H9 (cell line): ENCODE measurements around the gene LLGL2. TPM values are rescaled to one million over a fixed set of nuclear protein-coding genes. Genes with fewer than 3 reads are reported as not detected.

Source experiments
- DNase-seq: peaks from one replicate; pipeline ENCODE4 v3.0.0-alpha.2; 2017
- H2AFZ ChIP-seq: one replicate; pipeline ENCODE4 v1.6.1; 2013; ENCODE audit warnings: mild to moderate bottlenecking, low read length, control low read depth, moderate library complexity
- H2AK5ac ChIP-seq: 2 replicates; pipeline ENCODE4 v1.6.1; 2013; ENCODE audit warnings: low read length, control low read depth, mixed read lengths; ENCODE audit not compliant: insufficient read length
- H2BK120ac ChIP-seq: one replicate; pipeline ENCODE4 v1.6.1; 2013; ENCODE audit warnings: low read depth, mild to moderate bottlenecking, low read length, control low read depth, inconsistent platforms; ENCODE audit not compliant: poor library complexity, severe bottlenecking
- H2BK12ac ChIP-seq: 2 replicates; pipeline ENCODE4 v1.6.1; 2013; ENCODE audit warnings: low read length, control low read depth, mixed read lengths, low read depth; ENCODE audit not compliant: insufficient read length
- H2BK15ac ChIP-seq: 2 replicates; pipeline ENCODE4 v1.6.1; 2013; ENCODE audit warnings: low read depth, low read length, control low read depth
- H2BK20ac ChIP-seq: one replicate; pipeline ENCODE4 v1.6.1; 2013; ENCODE audit warnings: low read depth, mild to moderate bottlenecking, low read length, control low read depth, inconsistent platforms; ENCODE audit not compliant: poor library complexity, severe bottlenecking
- H2BK5ac ChIP-seq: 2 replicates; pipeline ENCODE4 v1.6.1; 2013; ENCODE audit warnings: low read length, control low read depth, mixed read lengths; ENCODE audit not compliant: insufficient read length
- H3K14ac ChIP-seq: 2 replicates; pipeline ENCODE4 v1.6.1; 2013; ENCODE audit warnings: low read length, control low read depth; ENCODE audit not compliant: insufficient read depth
- H3K18ac ChIP-seq: 2 replicates; pipeline ENCODE4 v1.6.1; 2013; ENCODE audit warnings: low read depth, mild to moderate bottlenecking, mixed read lengths, low read length, control low read depth; ENCODE audit not compliant: insufficient read length
- H3K23ac ChIP-seq: 2 replicates; pipeline ENCODE4 v1.6.1; 2013; ENCODE audit warnings: low read length, control low read depth, mixed read lengths, low read depth; ENCODE audit not compliant: insufficient read length
- H3K23me2 ChIP-seq: 2 replicates; pipeline ENCODE4 v1.6.1; 2013; ENCODE audit warnings: low read depth, mild to moderate bottlenecking, mixed read lengths, low read length, control low read depth; ENCODE audit not compliant: insufficient read length, poor library complexity, severe bottlenecking
- H3K27ac ChIP-seq: 2 replicates; pipeline ENCODE4 v1.5.1; 2013; ENCODE audit warnings: low read length, control low read depth, mixed read lengths, low read depth; ENCODE audit not compliant: insufficient read length
- H3K27me3 ChIP-seq: 2 replicates; pipeline ENCODE4 v1.6.1; 2013; ENCODE audit warnings: low read length, control low read depth, inconsistent platforms; ENCODE audit not compliant: insufficient read depth
- H3K4ac ChIP-seq: 2 replicates; pipeline ENCODE4 v1.6.1; 2013; ENCODE audit warnings: low read depth, mild to moderate bottlenecking, control low read depth, inconsistent platforms, low read length, moderate library complexity
- H3K4me1 ChIP-seq: 2 replicates; pipeline ENCODE4 v1.6.1; 2013; ENCODE audit warnings: low read length, control low read depth, inconsistent platforms; ENCODE audit not compliant: insufficient read depth
- H3K4me2 ChIP-seq: 2 replicates; pipeline ENCODE4 v1.6.1; 2013; ENCODE audit warnings: low read length, control low read depth, mixed read lengths; ENCODE audit not compliant: insufficient read length, insufficient read depth
- H3K56ac ChIP-seq: 2 replicates; pipeline ENCODE4 v1.6.1; 2013; ENCODE audit warnings: low read depth, mild to moderate bottlenecking, mixed read lengths, low read length, control low read depth; ENCODE audit not compliant: insufficient read length
- H3K79me1 ChIP-seq: 2 replicates; pipeline ENCODE4 v1.6.1; 2013; ENCODE audit warnings: low read depth, mild to moderate bottlenecking, moderate library complexity, low read length, control low read depth, inconsistent platforms; ENCODE audit not compliant: insufficient read depth, poor library complexity, severe bottlenecking
- H3K79me2 ChIP-seq: 2 replicates; pipeline ENCODE4 v1.6.1; 2013; ENCODE audit warnings: low read length, control low read depth, inconsistent platforms; ENCODE audit not compliant: insufficient read depth
- H3K9ac ChIP-seq: 2 replicates; pipeline ENCODE4 v1.6.1; 2013; ENCODE audit warnings: low read length, control low read depth, mixed read lengths; ENCODE audit not compliant: insufficient read length; ENCODE audit errors: extremely low read depth
- H3K9me3 ChIP-seq: one replicate; pipeline ENCODE4 v1.6.1; 2013; ENCODE audit warnings: low read depth, low read length, inconsistent platforms; ENCODE audit not compliant: control insufficient read depth
- H3T11ph ChIP-seq: one replicate; pipeline ENCODE4 v1.6.1; 2013; ENCODE audit warnings: mild to moderate bottlenecking, low read length, control low read depth, inconsistent platforms
- H4K20me1 ChIP-seq: one replicate; pipeline ENCODE4 v1.6.1; 2013; ENCODE audit not compliant: control insufficient read depth, insufficient read length, insufficient read depth
- H4K5ac ChIP-seq: 2 replicates; pipeline ENCODE4 v1.6.1; 2013; ENCODE audit warnings: low read depth, mild to moderate bottlenecking, mixed read lengths, low read length, control low read depth; ENCODE audit not compliant: insufficient read length
- H4K8ac ChIP-seq: replicated peaks from 2 replicates; pipeline ENCODE4 v1.6.1; 2013; ENCODE audit warnings: low read length, control low read depth, mixed read lengths, low read depth; ENCODE audit not compliant: insufficient read length
- H4K91ac ChIP-seq: 2 replicates; pipeline ENCODE4 v1.6.1; 2013; ENCODE audit warnings: low read depth, mild to moderate bottlenecking, moderate library complexity, mixed read lengths, low read length, control low read depth; ENCODE audit not compliant: insufficient read length
- H3K27ac Mint-ChIP-seq, 3 experiments: 2 replicates in 2 of 3; 3 replicates in 1 of 3; pipeline ENCODE4 v1.8.0; 2020 to 2021; ENCODE audit warnings: mixed read lengths in 3 of 3, mild to moderate bottlenecking in 1 of 3, moderate library complexity in 1 of 3
- H3K27me3 Mint-ChIP-seq: 2 replicates; pipeline ENCODE4 v1.8.0; 2021; ENCODE audit warnings: low read depth, mild to moderate bottlenecking, moderate library complexity, mixed read lengths
- H3K36me3 Mint-ChIP-seq, 3 experiments: 2 replicates in 2 of 3; 3 replicates in 1 of 3; pipeline ENCODE4 v1.8.0; 2020 to 2021; ENCODE audit warnings: low read depth in 3 of 3, mixed read lengths in 3 of 3; ENCODE audit not compliant: insufficient read depth in 1 of 3
- H3K4me1 Mint-ChIP-seq, 2 experiments: 2 replicates each; pipeline ENCODE4 v1.8.0; 2020; ENCODE audit warnings: mixed read lengths in 2 of 2
- H3K4me3 Mint-ChIP-seq, 2 experiments: 2 replicates in 1 of 2; 3 replicates in 1 of 2; pipeline ENCODE4 v1.8.0; 2020 to 2021; ENCODE audit warnings: mild to moderate bottlenecking in 2 of 2, mixed read lengths in 2 of 2, moderate library complexity in 1 of 2
- H3K9me3 Mint-ChIP-seq, 2 experiments: 2 replicates in 1 of 2; 3 replicates in 1 of 2; pipeline ENCODE4 v1.8.0; 2020; ENCODE audit warnings: mild to moderate bottlenecking in 2 of 2, mixed read lengths in 2 of 2, moderate library complexity in 1 of 2
- WGBS: extraction: QIAGEN DNeasy Blood & Tissue Kit; methylation state at CpG from one replicate; pipeline ENCODE4 v1.1.7; 2013; ENCODE audit warnings: missing lambda C conversion rate, low lambda C conversion rate, mixed read lengths; ENCODE audit not compliant: insufficient read length; ENCODE audit errors: extremely low coverage; 5-methylcytosine and 5-hydroxymethylcytosine counted together
- total RNA-seq: library from RNA; stranded (reverse); gene quantifications from 2 replicates; pipeline ENCODE4 v1.2.1, GENCODE V29; 2021
- TF ChIP-seq, protein P1 (sequence below): fragments of 200-600 bp; sonication (generic); conservative IDR thresholded peaks from 3 replicates; pipeline ENCODE4 v1.8.0; 2021; ENCODE audit warnings: antibody characterized with exemption, mild to moderate bottlenecking

Gene LLGL2
- total RNA-seq, 1 experiment from 2014 or later = 90.4 TPM

DNA sequence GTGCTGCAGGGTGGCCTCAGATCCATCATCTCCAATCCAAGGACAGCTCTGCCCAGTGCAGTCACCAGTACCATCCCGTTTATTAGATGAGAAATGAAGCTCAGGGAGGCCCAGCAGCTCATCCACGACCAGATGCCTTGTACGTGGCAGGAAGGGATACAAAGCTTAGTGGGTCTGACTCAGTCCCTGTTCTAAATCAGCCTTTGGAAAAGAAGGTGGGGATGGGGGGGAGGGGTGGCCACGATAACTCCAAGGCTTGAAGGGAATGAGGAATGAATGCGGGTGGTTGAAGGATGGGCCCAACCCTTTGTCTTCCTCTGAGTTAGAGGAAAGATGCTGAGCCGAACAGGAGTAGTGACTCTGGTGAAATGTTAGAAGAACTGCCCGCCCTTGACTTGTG lies 25.8 kb downstream of the LLGL2 start:
- Histone ChIP-seq H3K14ac (no peak overlapping the region), H2AFZ (no peak overlapping the region), H3T11ph (no peak overlapping the region), H3K4me2 (no peak overlapping the region), H3K9me3 (no peaks in the 10 kb centered on the region), H3K18ac (no peak overlapping the region), H4K8ac (no peak overlapping the region), H4K91ac (no peak overlapping the region), H3K27me3 (no peaks in the 10 kb centered on the region), H4K5ac (no peak overlapping the region), H2BK5ac (no peak overlapping the region), H2BK20ac (no peak overlapping the region), H2BK15ac (no peak overlapping the region), H2BK120ac (no peak overlapping the region), H3K23me2 (peaks cover 5% of the 10 kb centered on the region), H3K79me2 (no peaks in the 10 kb centered on the region), H3K4ac (no peak overlapping the region), H3K9ac (no peak overlapping the region), H2BK12ac (no peak overlapping the region), H3K23ac (no peak overlapping the region), H3K27ac (no peak overlapping the region), H2AK5ac (no peak overlapping the region), H3K4me1 (peaks cover 4% of the 10 kb centered on the region; the same call in 1 of the 2 replicates), H3K79me1 (no peaks in the 10 kb centered on the region), H4K20me1 (no peaks in the 10 kb centered on the region), H3K56ac (no peak overlapping the region)
- Mint-ChIP-seq H3K4me3 (no peak overlapping the region), H3K4me1 (peaks cover 11 to 38% of the 10 kb centered on the region in 2 experiments), H3K27ac (no peak overlapping the region), H3K36me3 (peaks cover 1 to 12% (median 2%) of the 10 kb centered on the region in 3 experiments; a peak in 3 of 7 replicates), H3K27me3 (no peaks in the 10 kb centered on the region), H3K9me3 (no peaks in the 10 kb centered on the region)
- DNase-seq = no peak
- WGBS = no CpG with 5 or more reads among the region's 7 CpGs
- TF ChIP-seq, protein P1, sequence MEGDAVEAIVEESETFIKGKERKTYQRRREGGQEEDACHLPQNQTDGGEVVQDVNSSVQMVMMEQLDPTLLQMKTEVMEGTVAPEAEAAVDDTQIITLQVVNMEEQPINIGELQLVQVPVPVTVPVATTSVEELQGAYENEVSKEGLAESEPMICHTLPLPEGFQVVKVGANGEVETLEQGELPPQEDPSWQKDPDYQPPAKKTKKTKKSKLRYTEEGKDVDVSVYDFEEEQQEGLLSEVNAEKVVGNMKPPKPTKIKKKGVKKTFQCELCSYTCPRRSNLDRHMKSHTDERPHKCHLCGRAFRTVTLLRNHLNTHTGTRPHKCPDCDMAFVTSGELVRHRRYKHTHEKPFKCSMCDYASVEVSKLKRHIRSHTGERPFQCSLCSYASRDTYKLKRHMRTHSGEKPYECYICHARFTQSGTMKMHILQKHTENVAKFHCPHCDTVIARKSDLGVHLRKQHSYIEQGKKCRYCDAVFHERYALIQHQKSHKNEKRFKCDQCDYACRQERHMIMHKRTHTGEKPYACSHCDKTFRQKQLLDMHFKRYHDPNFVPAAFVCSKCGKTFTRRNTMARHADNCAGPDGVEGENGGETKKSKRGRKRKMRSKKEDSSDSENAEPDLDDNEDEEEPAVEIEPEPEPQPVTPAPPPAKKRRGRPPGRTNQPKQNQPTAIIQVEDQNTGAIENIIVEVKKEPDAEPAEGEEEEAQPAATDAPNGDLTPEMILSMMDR = no peak
